HCT116 (cell line): ENCODE measurements around the gene GRIK1. TPM values are rescaled to one million over a fixed set of nuclear protein-coding genes. Genes with fewer than 3 reads are reported as not detected.

Source experiments
- ATAC-seq: fragments of 200-7000 bp; cut with Tn5 transposase; 2 replicates; pipeline ENCODE4 v1.9.1; 2020; ENCODE audit warnings: mild to moderate bottlenecking, moderate library complexity
- BruUV-seq: library from RNA; stranded (reverse); fragments of 400-500 nt; replicated peaks from 2 replicates; lab custom pipeline; 2021; lab: Mats Ljungman, UMichigan
- CTCF ChIA-PET: fragments of 300-600 bp; sonication (Branson Sonifier 250); formaldehyde crosslinking; loops from one replicate; lab custom pipeline; 2021; ENCODE audit warnings: antibody characterized with exemption; lab: Charles Lee
- POLR2A ChIA-PET: fragments of 300-600, 350-600 bp; sonication (Branson Sonifier 250); formaldehyde crosslinking; loops from one replicate; lab custom pipeline; 2021; ENCODE audit warnings: antibody characterized with exemption; lab: Charles Lee
- RAD21 ChIA-PET, 2 experiments: fragments of 300-600 bp; sonication (Branson Sonifier 250); formaldehyde crosslinking; loops; one replicate each; lab custom pipeline; 2023; ENCODE audit warnings: low total read pairs in 2 of 2; ENCODE audit not compliant: uncharacterized antibody in 2 of 2, unreplicated experiment in 2 of 2, low non-redundant PET in 1 of 2; lab: Charles Lee
- DNase-seq: peaks from one replicate; pipeline ENCODE4 v3.0.0-alpha.2; 2010; ENCODE audit warnings: low read depth, low spot score
- H2AFZ ChIP-seq: fragments of 200-600 bp; shearing (Covaris generic), sonication (generic); 2 replicates; pipeline ENCODE4 v1.6.1; 2017; ENCODE audit warnings: low read depth, mixed run types, mixed read lengths, antibody characterized with exemption, low read length; ENCODE audit not compliant: poor library complexity, severe bottlenecking
- H3K27ac ChIP-seq: 2 replicates; pipeline ENCODE4 v1.5.1; 2012; ENCODE audit warnings: low read depth, low read length
- H3K27me3 ChIP-seq: fragments of 200-600 bp; sonication (generic); 2 replicates; pipeline ENCODE4 v1.6.1; 2016; ENCODE audit warnings: mixed run types, low read length, mixed read lengths; ENCODE audit not compliant: insufficient read depth
- H3K36me3 ChIP-seq, 2 experiments: fragments of 200-500 bp in 1 of 2; fragments of 200-600 bp in 1 of 2; sonication (Bioruptor generic) in 1 of 2; sonication (generic) in 1 of 2; 2 replicates each; pipeline versions ENCODE4 v1.5.1 to v1.6.1; 2014 to 2016; ENCODE audit warnings: low read length in 2 of 2, inconsistent platforms in 1 of 2, mixed read lengths in 1 of 2, mixed run types in 1 of 2; ENCODE audit not compliant: insufficient read depth in 2 of 2, control insufficient read depth in 1 of 2
- H3K4me1 ChIP-seq, 2 experiments: fragments of 200-600 bp in 1 of 2; sonication (generic) in 1 of 2; 2 replicates each; pipeline versions ENCODE4 v1.5.1 to v1.6.1; 2012 to 2017; ENCODE audit warnings: low read length in 2 of 2, inconsistent platforms in 1 of 2, mild to moderate bottlenecking in 1 of 2, mixed read lengths in 1 of 2, mixed run types in 1 of 2, moderate library complexity in 1 of 2; ENCODE audit not compliant: insufficient read depth in 2 of 2, control insufficient read depth in 1 of 2
- H3K4me2 ChIP-seq: fragments of 200-600 bp; sonication (generic); 2 replicates; pipeline ENCODE4 v1.6.1; 2017; ENCODE audit warnings: mixed run types, low read length, mixed read lengths
- H3K4me3 ChIP-seq, 2 experiments: fragments of 200-600 bp in 1 of 2; sonication (generic) in 1 of 2; replicated peaks in 1 of 2; 2 replicates each; pipeline ENCODE4 v1.5.1; 2011 to 2016; ENCODE audit warnings: low read length in 2 of 2, control low read depth in 1 of 2, low read depth in 1 of 2, mild to moderate bottlenecking in 1 of 2, mixed read lengths in 1 of 2, mixed run types in 1 of 2
- H3K79me2 ChIP-seq: fragments of 200-600 bp; sonication (generic); 2 replicates; pipeline ENCODE4 v1.6.1; 2017; ENCODE audit warnings: mild to moderate bottlenecking, mixed run types, low read length, moderate library complexity, mixed read lengths; ENCODE audit not compliant: insufficient read depth
- H3K9ac ChIP-seq: fragments of 200-600 bp; sonication (generic); 2 replicates; pipeline ENCODE4 v1.6.1; 2016; ENCODE audit warnings: low read length, mixed read lengths
- H3K9me2 ChIP-seq: fragments of 200-600 bp; sonication (generic), shearing (Covaris generic); 2 replicates; pipeline ENCODE4 v1.6.1; 2017; ENCODE audit warnings: mixed run types, mild to moderate bottlenecking, moderate library complexity; ENCODE audit not compliant: insufficient read depth
- H3K9me3 ChIP-seq, 2 experiments: fragments of 200-500 bp in 1 of 2; fragments of 200-600 bp in 1 of 2; sonication (Bioruptor generic) in 1 of 2; sonication (generic) in 1 of 2; 2 replicates each; pipeline ENCODE4 v1.6.1; 2014 to 2017; ENCODE audit warnings: low read length in 2 of 2, mixed read lengths in 2 of 2, inconsistent platforms in 1 of 2, low read depth in 1 of 2, mild to moderate bottlenecking in 1 of 2, mixed run types in 1 of 2, moderate library complexity in 1 of 2; ENCODE audit not compliant: control insufficient read depth in 1 of 2, insufficient read depth in 1 of 2
- H4K20me1 ChIP-seq: fragments of 200-600 bp; sonication (generic), shearing (Covaris generic); 2 replicates; pipeline ENCODE4 v1.6.1; 2017; ENCODE audit warnings: mixed run types, mild to moderate bottlenecking, moderate library complexity; ENCODE audit not compliant: insufficient read depth
- CEBPB ChIP-seq: IDR thresholded peaks from 2 replicates; pipeline ENCODE4 v1.6.1; 2012; ENCODE audit warnings: low read depth
- EZH2 ChIP-seq: fragments of 200-600 bp; sonication (generic); IDR thresholded peaks from 2 replicates; pipeline ENCODE4 v1.6.1; 2017; ENCODE audit warnings: antibody characterized with exemption, mixed run types
- POLR2A ChIP-seq: IDR thresholded peaks from 2 replicates; pipeline ENCODE4 v1.7.0; 2011; ENCODE audit warnings: borderline replicate concordance; ENCODE audit not compliant: insufficient read depth, insufficient read length; ENCODE audit errors: extremely low read depth
- SRF ChIP-seq: IDR thresholded peaks from 2 replicates; pipeline ENCODE4 v1.6.1; 2012; ENCODE audit warnings: low read depth
- intact Hi-C: fragments of 100-400 bp; cut with micrococcal nuclease; formaldehyde crosslinking; loops from 2 replicates; pipeline ENCODE4 v1.10.0; 2022
- total RNA-seq: library from RNA; stranded (reverse); gene quantifications from one replicate; pipeline ENCODE4 v1.2.1, GENCODE V29; 2021; ENCODE audit not compliant: unreplicated experiment
- TF ChIP-seq, protein P1 (sequence below): IDR thresholded peaks from 2 replicates; pipeline ENCODE4 v1.6.1; 2012
- TF ChIP-seq, protein P2 (sequence below): IDR thresholded peaks from 2 replicates; pipeline ENCODE4 v1.6.1; 2012; ENCODE audit warnings: low read depth
- TF ChIP-seq, protein P3 (sequence below): IDR thresholded peaks from 2 replicates; pipeline ENCODE4 v1.6.1; 2012

GRIK1 gene
- total RNA-seq, 1 experiment from 2014 or later: not detected

DNA sequence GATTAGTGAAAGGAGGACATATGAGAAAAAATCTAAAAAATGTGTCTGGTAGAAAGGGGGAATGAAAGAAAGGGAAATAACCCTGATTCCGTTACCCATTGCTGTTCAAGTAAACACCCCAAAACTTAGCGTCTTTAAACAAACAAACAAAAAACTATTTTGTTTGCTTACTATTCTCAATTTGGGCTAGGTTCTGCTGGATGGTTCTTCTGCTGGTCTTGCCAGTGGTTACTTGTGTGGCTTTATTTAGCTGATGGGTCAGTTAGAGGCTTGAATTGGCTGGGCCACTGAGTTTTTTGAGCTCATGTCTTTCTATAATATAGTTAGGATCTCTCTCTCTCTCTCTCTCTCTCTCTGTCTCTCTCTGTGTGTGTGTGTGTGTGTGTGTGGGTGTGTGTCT, 112.1 kb downstream of the GRIK1 start:
- no peaks in the 10 kb centered on the region for H3K79me2 ChIP-seq
- H2AFZ ChIP-seq: no peak overlapping the region
- no peak overlapping the region for H3K4me3 ChIP-seq
- H3K9me3 ChIP-seq: peaks cover 6 to 11% of the 10 kb centered on the region in 2 experiments; a peak in 2 of 4 replicates
- RAD21 ChIA-PET: no interaction called here
- intact Hi-C loops: no loop called here
- BruUV-seq: no TSS peak
- no peak overlapping the region for H3K27ac ChIP-seq
- no peak overlapping the region for H3K4me2 ChIP-seq
- H4K20me1 ChIP-seq: no peaks in the 10 kb centered on the region
- TF ChIP-seq SRF (no peak), POLR2A (no peak), CEBPB (no peak), EZH2 (no peak)
- TF ChIP-seq, protein P1, sequence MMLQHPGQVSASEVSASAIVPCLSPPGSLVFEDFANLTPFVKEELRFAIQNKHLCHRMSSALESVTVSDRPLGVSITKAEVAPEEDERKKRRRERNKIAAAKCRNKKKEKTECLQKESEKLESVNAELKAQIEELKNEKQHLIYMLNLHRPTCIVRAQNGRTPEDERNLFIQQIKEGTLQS: no peak
- TF ChIP-seq, protein P2, sequence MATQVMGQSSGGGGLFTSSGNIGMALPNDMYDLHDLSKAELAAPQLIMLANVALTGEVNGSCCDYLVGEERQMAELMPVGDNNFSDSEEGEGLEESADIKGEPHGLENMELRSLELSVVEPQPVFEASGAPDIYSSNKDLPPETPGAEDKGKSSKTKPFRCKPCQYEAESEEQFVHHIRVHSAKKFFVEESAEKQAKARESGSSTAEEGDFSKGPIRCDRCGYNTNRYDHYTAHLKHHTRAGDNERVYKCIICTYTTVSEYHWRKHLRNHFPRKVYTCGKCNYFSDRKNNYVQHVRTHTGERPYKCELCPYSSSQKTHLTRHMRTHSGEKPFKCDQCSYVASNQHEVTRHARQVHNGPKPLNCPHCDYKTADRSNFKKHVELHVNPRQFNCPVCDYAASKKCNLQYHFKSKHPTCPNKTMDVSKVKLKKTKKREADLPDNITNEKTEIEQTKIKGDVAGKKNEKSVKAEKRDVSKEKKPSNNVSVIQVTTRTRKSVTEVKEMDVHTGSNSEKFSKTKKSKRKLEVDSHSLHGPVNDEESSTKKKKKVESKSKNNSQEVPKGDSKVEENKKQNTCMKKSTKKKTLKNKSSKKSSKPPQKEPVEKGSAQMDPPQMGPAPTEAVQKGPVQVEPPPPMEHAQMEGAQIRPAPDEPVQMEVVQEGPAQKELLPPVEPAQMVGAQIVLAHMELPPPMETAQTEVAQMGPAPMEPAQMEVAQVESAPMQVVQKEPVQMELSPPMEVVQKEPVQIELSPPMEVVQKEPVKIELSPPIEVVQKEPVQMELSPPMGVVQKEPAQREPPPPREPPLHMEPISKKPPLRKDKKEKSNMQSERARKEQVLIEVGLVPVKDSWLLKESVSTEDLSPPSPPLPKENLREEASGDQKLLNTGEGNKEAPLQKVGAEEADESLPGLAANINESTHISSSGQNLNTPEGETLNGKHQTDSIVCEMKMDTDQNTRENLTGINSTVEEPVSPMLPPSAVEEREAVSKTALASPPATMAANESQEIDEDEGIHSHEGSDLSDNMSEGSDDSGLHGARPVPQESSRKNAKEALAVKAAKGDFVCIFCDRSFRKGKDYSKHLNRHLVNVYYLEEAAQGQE: no peak
- TF ChIP-seq, protein P3, sequence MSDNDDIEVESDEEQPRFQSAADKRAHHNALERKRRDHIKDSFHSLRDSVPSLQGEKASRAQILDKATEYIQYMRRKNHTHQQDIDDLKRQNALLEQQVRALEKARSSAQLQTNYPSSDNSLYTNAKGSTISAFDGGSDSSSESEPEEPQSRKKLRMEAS: no peak
- no peak overlapping the region for H3K9ac ChIP-seq
- no peaks in the 10 kb centered on the region for H3K4me1 ChIP-seq
- H3K9me2 ChIP-seq: no peaks in the 10 kb centered on the region
- CTCF ChIA-PET: no interaction called here
- POLR2A ChIA-PET: no interaction called here
- H3K36me3 ChIP-seq: no peaks in the 10 kb centered on the region
- ATAC-seq: no peak
- H3K27me3 ChIP-seq: no peaks in the 10 kb centered on the region
- no peak for DNase-seq
